K562 (cell line): Measurements from ENCODE around the gene PPT2. TPM values are rescaled to one million over a fixed set of nuclear protein-coding genes. Genes with fewer than 3 reads are reported as not detected.

Experiments
- CAMTA2 ChIP-seq: fragments of 250-450 bp; sonication (Bioruptor Pico); conservative IDR thresholded peaks from 2 replicates; pipeline ENCODE4 v1.5.1; 2022
- CCAR2 ChIP-seq: fragments of 200-400 bp; formaldehyde crosslinking; IDR thresholded peaks from 2 replicates; pipeline ENCODE4 v1.6.1; 2017; ENCODE audit warnings: mild to moderate bottlenecking, low read depth, low read length
- CSDE1 ChIP-seq, 2 experiments: fragments of 450-650 bp; IDR thresholded peaks; 2 replicates each; pipeline ENCODE4 v1.6.1; 2016; ENCODE audit warnings: mild to moderate bottlenecking in 1 of 2
- CTCFL ChIP-seq: IDR thresholded peaks from 2 replicates; pipeline ENCODE4 v1.6.1; 2011; ENCODE audit warnings: borderline replicate concordance, low read depth, mild to moderate bottlenecking, moderate library complexity, low read length; ENCODE audit not compliant: insufficient read depth, poor library complexity, severe bottlenecking
- MEIS2 ChIP-seq: fragments of 450-650 bp; IDR thresholded peaks from 2 replicates; pipeline ENCODE4 v1.6.1; 2014; ENCODE audit warnings: mild to moderate bottlenecking; ENCODE audit not compliant: partially characterized antibody
- PTTG1 ChIP-seq: fragments of 450-650 bp; IDR thresholded peaks from 2 replicates; pipeline ENCODE4 v1.6.1; 2016; ENCODE audit warnings: low read depth, mild to moderate bottlenecking, missing genetic modification characterization, missing compliant biosample characterization
- RAD21 ChIP-seq, 2 experiments: fragments of 250-450 bp in 1 of 2; fragments of 450-650 bp in 1 of 2; sonication (Bioruptor Pico) in 1 of 2; formaldehyde crosslinking in 1 of 2; IDR thresholded peaks in 1 of 2; conservative IDR thresholded peaks in 1 of 2; 2 replicates each; pipeline versions ENCODE4 v1.4.0 to v1.8.0; 2020 to 2022; ENCODE audit warnings: mild to moderate bottlenecking in 2 of 2, moderate library complexity in 1 of 2
- SIN3A ChIP-seq, 2 experiments: fragments of 150-350 bp in 1 of 2; IDR thresholded peaks; 2 replicates each; pipeline ENCODE4 v1.6.1; 2011 to 2016; ENCODE audit warnings: borderline replicate concordance in 2 of 2, low read depth in 2 of 2, low read length in 2 of 2, mild to moderate bottlenecking in 2 of 2, moderate library complexity in 2 of 2; ENCODE audit not compliant: control insufficient read depth in 1 of 2
- SMARCA5 ChIP-seq: fragments of 450-650 bp; IDR thresholded peaks from 2 replicates; pipeline ENCODE4 v1.6.1; 2016
- SRF ChIP-seq, 2 experiments: fragments of 250-450, 450-650 bp in 1 of 2; sonication (Bioruptor Pico) in 1 of 2; sonication (generic) in 1 of 2; formaldehyde crosslinking; IDR thresholded peaks; 2 replicates each; pipeline versions ENCODE4 v1.5.0 to v1.5.1; 2020 to 2022; ENCODE audit warnings: mild to moderate bottlenecking in 1 of 2, missing genetic modification reagents in 1 of 2
- ZNF444 ChIP-seq: fragments of 250-450 bp; sonication (Bioruptor Pico); IDR thresholded peaks from 2 replicates; pipeline ENCODE4 v1.4.0; 2020; ENCODE audit warnings: mild to moderate bottlenecking, moderate library complexity
- ZNF507 ChIP-seq: conservative IDR thresholded peaks from 2 replicates; pipeline ENCODE4 v1.6.1; 2017; ENCODE audit warnings: missing genetic modification characterization, missing compliant biosample characterization
- polyA plus RNA-seq, 8 experiments: library from polyadenylated mRNA; depleted of rRNA in 4 of 8; stranded (reverse) in 5 of 8; unstranded in 3 of 8; fragments of >200 nt; fragmentation: Nextera tagmentation in 2 of 8; fragmentation: Illumina TruSeq in 1 of 8; extraction: Ambion mirVana in 2 of 8; extraction: Trizol in 1 of 8; gene quantifications; 2 replicates each; pipeline versions ENCODE4 v1.2.1 to v1.2.3, GENCODE V29; 2011 to 2014; ENCODE audit warnings: inconsistent platforms in 1 of 8, missing spikeins in 1 of 8
- total RNA-seq, 7 experiments: library from RNA; depleted of rRNA in 6 of 7; stranded (reverse); fragments of >200 nt in 6 of 7; fragmentation: Illumina TruSeq in 2 of 7; extraction: Trizol in 2 of 7; gene quantifications; 2 replicates each; pipeline versions ENCODE4 v1.2.1 to v1.2.3, GENCODE V29; 2011 to 2021; ENCODE audit warnings: low replicate concordance in 1 of 7
- TF ChIP-seq, protein P1 (sequence below), 3 experiments: IDR thresholded peaks in 2 of 3; conservative IDR thresholded peaks in 1 of 3; 2 replicates each; pipeline ENCODE4 v1.5.1; 2011 to 2012; ENCODE audit warnings: low read length in 3 of 3, mild to moderate bottlenecking in 3 of 3, control low read depth in 2 of 3, improper control_type of control experiment in 1 of 3, inconsistent platforms in 1 of 3, low read depth in 1 of 3, mixed read lengths in 1 of 3, moderate library complexity in 1 of 3; ENCODE audit not compliant: insufficient read depth in 2 of 3
- TF ChIP-seq, protein P2 (sequence below): fragments of 250-450 bp; sonication (Bioruptor Pico); IDR thresholded peaks from 2 replicates; pipeline ENCODE4 v1.5.0; 2021; ENCODE audit warnings: mild to moderate bottlenecking, moderate library complexity
- TF ChIP-seq, protein P3 (sequence below): fragments of 450-650 bp; formaldehyde crosslinking; IDR thresholded peaks from 2 replicates; pipeline ENCODE4 v1.4.0; 2020; ENCODE audit warnings: mild to moderate bottlenecking, moderate library complexity
- TF ChIP-seq, protein P4 (sequence below): sonication (generic); formaldehyde crosslinking; IDR thresholded peaks from 2 replicates; pipeline ENCODE4 v1.4.0; 2020; ENCODE audit warnings: mild to moderate bottlenecking, missing genetic modification reagents

PPT2 gene
- total and polyA plus RNA-seq, 9 of the 15 experiments (the other 6 are each of a cell fraction or from before 2014, with no cell fraction given), result 27.4 to 98.8 (median 69.9) TPM

GRCh38 chr6:32116674-32117073, 37.3 kb upstream of the PPT2 start (continued):
- TF ChIP-seq CTCFL (peak; percentile 64), SMARCA5 (no peak), CSDE1 (IDR thresholded peaks at IDR 0.05) (no peak), CCAR2 (no peak), ZNF444 (CRISPR knock-in tag) (no peak), SRF (CRISPR knock-in tag; IDR thresholded peaks at IDR 0.05) (no peak), ZNF507 (tag) (no peak), SIN3A (IDR thresholded peaks at IDR 0.05; ENCODE audit: borderline replicate concordance in 2 of 2, control insufficient read depth in 1 of 2, low read depth in 2 of 2, low read length in 2 of 2) (no peak), CAMTA2 (CRISPR knock-in tag) (no peak), RAD21 (CRISPR knock-in tag; conservative IDR thresholded peaks at IDR 0.05 in 1 of 2, IDR thresholded peaks at IDR 0.05 in 1 of 2) (peak in 1 of 2 experiments; percentile 45; a peak in 3 of 4 replicates), MEIS2 (peak; percentile 8), PTTG1 (tag) (no peak)
- TF ChIP-seq, protein P1, sequence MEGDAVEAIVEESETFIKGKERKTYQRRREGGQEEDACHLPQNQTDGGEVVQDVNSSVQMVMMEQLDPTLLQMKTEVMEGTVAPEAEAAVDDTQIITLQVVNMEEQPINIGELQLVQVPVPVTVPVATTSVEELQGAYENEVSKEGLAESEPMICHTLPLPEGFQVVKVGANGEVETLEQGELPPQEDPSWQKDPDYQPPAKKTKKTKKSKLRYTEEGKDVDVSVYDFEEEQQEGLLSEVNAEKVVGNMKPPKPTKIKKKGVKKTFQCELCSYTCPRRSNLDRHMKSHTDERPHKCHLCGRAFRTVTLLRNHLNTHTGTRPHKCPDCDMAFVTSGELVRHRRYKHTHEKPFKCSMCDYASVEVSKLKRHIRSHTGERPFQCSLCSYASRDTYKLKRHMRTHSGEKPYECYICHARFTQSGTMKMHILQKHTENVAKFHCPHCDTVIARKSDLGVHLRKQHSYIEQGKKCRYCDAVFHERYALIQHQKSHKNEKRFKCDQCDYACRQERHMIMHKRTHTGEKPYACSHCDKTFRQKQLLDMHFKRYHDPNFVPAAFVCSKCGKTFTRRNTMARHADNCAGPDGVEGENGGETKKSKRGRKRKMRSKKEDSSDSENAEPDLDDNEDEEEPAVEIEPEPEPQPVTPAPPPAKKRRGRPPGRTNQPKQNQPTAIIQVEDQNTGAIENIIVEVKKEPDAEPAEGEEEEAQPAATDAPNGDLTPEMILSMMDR (IDR thresholded peaks at IDR 0.05 in 2 of 3, conservative IDR thresholded peaks at IDR 0.05 in 1 of 3; ENCODE audit: insufficient read depth in 2 of 3, low read depth in 1 of 3, low read length in 3 of 3), result peak; percentile 61 to 80 (median 70)
- TF ChIP-seq, protein P2, sequence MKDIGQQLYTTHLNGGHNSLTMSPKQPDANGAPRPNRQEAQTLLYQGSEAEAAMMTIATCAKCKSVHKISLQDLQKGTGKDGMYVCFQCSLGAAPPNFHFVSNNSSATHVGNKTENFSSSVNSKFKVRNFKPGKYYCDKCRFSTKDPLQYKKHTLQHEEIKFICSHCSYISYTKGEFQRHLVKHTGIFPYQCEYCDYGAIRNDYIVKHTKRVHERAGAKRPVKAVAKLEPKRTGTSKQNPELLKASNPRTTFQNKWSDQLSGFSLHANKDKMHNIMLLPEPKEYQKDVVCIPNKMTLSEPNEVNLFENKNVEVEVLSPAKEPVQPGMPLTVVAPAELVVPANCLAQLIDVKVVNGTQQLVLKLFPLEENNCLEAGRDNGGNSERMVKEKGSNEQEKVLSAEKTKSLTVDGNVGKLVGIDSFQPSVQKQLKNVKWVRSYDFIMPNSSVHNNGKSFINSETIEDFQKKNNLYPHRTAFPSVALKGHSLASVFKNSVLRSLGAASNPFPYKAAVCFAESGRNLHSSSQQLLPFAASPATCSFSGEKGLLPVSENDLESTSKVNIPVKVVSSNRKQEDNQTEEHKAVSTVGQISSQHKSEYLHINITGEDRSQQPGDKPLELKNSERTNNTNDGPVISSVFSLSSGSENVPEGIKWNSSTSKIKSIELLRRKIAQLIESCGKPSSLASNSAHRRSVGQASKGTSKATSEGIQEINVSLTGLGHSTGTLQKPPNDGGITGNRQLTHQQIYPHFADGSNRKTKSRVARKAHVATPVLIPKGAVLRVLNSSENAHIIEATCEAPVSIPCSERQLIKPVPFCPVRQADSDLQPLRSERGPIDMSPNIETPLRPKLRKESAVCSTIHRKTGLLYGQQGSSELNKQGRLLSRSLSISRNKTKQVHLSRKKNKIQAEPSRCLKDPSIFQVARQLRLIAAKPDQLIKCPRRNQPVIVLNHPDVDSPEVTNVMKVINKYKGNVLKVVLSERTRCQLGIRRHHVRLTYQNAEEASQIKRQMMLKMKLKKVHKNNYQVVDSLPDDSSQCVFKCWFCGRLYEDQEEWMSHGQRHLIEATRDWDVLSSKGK (CRISPR knock-in tag), result no peak
- TF ChIP-seq, protein P3, sequence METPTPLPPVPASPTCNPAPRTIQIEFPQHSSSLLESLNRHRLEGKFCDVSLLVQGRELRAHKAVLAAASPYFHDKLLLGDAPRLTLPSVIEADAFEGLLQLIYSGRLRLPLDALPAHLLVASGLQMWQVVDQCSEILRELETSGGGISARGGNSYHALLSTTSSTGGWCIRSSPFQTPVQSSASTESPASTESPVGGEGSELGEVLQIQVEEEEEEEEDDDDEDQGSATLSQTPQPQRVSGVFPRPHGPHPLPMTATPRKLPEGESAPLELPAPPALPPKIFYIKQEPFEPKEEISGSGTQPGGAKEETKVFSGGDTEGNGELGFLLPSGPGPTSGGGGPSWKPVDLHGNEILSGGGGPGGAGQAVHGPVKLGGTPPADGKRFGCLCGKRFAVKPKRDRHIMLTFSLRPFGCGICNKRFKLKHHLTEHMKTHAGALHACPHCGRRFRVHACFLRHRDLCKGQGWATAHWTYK, result no peak
- TF ChIP-seq, protein P4, sequence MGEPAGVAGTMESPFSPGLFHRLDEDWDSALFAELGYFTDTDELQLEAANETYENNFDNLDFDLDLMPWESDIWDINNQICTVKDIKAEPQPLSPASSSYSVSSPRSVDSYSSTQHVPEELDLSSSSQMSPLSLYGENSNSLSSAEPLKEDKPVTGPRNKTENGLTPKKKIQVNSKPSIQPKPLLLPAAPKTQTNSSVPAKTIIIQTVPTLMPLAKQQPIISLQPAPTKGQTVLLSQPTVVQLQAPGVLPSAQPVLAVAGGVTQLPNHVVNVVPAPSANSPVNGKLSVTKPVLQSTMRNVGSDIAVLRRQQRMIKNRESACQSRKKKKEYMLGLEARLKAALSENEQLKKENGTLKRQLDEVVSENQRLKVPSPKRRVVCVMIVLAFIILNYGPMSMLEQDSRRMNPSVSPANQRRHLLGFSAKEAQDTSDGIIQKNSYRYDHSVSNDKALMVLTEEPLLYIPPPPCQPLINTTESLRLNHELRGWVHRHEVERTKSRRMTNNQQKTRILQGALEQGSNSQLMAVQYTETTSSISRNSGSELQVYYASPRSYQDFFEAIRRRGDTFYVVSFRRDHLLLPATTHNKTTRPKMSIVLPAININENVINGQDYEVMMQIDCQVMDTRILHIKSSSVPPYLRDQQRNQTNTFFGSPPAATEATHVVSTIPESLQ (CRISPR knock-in tag), result no peak
